HG03565 (cell line): ENCODE results near the gene ANKRD33.

Experiments used
- ATAC-seq: cut with Tn5 transposase; IDR thresholded peaks from one replicate; pipeline ENCODE4 v1.9.1; 2021; ENCODE audit warnings: mild to moderate bottlenecking, moderate library complexity; ENCODE audit not compliant: unreplicated experiment

The ANKRD33 gene

GRCh38 chr12:51855586-51856428 lies 32.1 kb upstream of the ANKRD33 start:
- ATAC-seq, result no peak

- no peak for ATAC-seq
Observed at GRCh38 chr12:51860986-51861385, 26.9 kb upstream of the ANKRD33 start.

GRCh38 chr12:51862947-51863346 lies 25.0 kb upstream of the ANKRD33 start:
- ATAC-seq, result no peak

DNA sequence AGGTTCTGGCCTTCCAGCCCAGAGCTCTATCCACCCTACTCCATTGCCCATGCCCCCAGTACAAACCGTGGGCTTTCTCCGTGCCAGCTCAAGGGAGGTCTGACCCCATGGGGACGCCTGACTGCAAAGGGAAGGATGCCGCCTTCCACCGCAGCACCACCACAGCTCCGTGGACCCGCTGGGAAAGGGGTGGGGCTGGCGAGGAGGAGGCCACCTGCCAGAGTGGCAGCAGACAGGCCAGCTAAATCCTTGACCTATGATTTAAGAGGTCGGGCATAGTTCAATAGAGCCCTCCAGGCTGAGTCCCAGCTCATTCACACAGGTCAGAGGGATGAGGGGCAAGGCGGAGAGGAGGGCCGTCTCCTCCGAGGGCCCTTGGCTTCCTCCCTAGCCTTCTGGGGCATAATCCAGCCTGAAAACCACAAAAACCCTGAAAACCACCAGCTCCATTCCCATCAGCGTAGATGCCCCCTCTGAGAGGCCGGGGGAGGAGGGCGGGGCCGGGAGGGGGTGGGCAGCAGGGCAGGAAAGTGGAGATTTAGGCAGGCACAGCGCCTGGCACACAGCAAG lies 24.5 kb upstream of the ANKRD33 start:
- no peak for ATAC-seq

GRCh38 chr12:51863933-51864832 lies 23.7 kb upstream of the ANKRD33 start:
- ATAC-seq, result no peak

GRCh38 chr12:51864833-51865670 lies 22.9 kb upstream of the ANKRD33 start:
- ATAC-seq, result no peak

GRCh38 chr12:51865757-51866270 lies 22.1 kb upstream of the ANKRD33 start:
- no peak for ATAC-seq

DNA sequence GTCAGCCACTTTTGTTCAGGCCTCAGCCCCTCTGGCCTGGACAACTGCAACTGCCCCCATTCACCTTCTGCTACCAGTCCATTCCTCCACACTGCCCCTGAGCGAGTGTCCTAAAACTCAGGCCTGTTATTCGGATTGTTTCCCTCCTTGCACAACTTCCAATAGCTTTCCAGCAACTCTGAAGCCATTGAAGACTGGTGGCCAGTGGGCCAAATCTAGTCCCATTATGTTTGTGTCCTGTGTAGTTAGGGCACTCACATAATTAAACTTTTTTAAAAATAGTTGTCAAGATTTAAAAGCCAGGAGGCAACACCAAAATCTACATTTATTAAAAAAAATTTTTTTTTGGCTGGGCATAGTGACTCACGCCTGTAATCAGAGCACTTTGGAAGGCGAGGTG lies 21.6 kb upstream of the ANKRD33 start:
- no peak for ATAC-seq

GRCh38 chr12:51866762-51867161 lies 21.1 kb upstream of the ANKRD33 start:
- ATAC-seq, result no peak

GRCh38 chr12:51867371-51867770 lies 20.5 kb upstream of the ANKRD33 start:
- no peak for ATAC-seq

DNA sequence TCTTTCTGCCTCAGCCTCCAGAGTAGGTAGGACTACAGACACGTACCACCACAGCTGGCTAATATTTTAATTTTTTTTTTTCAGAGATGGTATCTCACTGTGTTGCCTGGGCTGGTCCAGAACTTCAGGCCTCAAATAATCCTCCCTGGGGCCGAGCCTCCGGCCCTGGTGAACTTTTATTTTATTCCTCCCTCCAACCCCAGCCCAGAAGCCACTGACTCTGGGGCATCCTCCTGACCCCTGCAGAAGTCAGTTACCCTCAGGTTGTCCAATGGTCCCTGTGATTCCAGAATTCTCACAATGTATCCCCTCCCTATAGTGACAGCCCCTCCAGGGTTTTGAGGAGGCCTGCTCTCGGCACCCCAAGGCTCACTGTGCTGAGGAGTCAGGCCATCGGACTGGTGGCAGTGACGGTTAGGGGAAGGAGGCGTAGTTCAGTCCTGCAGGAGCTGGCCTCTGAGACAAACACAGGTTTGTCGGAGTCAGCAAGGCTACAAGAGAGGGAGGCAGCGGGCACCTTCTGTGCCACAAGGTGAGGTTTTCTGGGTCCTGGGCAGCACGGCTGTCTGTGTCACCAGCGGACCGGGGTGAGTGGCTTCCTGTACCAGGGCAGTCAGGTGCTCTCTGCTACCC lies 20.0 kb upstream of the ANKRD33 start:
- no peak for ATAC-seq

DNA sequence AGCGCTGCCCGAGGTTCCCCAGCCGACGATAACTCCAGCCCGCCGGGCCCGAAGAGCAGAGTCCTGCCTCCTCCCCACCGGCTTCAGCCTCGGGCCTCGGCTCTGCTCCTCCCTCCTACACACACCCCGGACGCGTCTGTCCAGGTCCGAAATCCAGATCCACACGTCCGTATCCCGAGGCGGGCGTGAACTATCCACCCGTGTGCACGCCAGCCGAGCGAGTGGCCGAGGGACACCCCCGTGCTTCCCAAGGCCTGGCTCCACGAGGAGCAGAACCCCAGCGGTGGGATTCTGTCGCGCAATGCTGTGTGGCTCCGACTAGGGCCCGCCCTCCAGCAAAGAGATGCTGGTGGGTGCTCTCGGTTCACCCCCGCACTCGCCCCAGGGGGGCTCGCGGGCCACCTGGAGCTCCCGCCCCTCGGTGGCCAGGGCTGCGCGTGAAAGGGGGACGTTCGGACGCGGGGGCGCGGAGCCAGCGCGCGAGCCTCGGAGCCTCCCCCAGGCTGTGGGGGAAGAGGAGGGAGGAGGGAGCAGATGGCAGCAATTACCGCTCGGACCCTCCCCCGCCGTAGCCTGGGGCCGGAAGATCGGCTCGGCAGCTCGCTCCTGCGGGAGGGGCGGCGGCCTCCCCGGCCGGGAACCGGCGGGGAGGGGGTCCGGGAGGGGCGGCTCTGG lies 18.9 kb upstream of the ANKRD33 start:
- no peak for ATAC-seq

- no peak for ATAC-seq
Observed at GRCh38 chr12:51869496-51869865, 18.4 kb upstream of the ANKRD33 start.

DNA sequence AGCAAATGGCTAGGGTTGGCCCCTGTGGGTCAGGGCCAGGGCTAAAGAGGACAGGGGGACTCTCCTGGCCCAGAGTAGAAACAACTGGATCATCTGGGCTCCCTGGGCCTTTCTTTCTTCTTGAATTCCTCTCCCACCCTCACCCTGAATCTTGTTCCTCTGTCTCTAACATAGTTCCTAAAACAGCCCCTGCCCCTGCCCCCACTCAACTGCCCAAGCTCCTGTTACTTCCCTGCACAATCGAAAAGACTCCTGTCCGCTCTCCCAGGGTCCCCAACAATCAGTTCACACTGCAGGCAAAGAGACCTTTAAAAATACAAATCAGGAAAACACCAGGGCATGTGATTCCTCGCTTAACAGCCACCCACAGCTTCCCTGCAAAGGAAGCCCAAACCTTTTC lies 18.0 kb upstream of the ANKRD33 start:
- no peak for ATAC-seq

DNA sequence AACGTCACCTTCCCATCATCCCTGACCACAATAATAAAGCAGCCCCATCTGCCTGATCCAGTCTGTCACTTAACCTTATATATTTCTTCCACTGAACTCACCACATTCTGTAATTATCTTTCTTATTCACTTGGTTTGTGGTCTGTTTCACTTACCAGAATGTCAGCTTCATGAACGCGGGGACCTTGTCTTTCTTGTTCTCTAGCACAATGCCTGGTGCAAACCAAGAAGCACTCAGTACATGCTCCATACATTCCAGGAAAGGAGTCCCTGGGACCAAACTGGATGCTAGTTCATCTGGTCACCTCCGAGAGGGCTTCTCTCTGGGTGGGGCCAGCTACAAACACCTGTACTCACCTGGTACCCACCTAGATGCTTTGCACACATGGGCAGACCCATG lies 17.4 kb upstream of the ANKRD33 start:
- ATAC-seq, result no peak

GRCh38 chr12:51871126-51871525 lies 16.8 kb upstream of the ANKRD33 start:
- no peak for ATAC-seq

- ATAC-seq, result no peak
Observed at GRCh38 chr12:51871918-51872688, 15.8 kb upstream of the ANKRD33 start.

- ATAC-seq, result no peak
Observed at GRCh38 chr12:51872689-51872981, 15.3 kb upstream of the ANKRD33 start.
